ENCODE data around the gene XRCC1. TPM values are rescaled to one million over a fixed set of nuclear protein-coding genes. Genes with fewer than 3 reads are reported as not detected.

Gene XRCC1
- total RNA-seq, 6 experiments from 2014 or later: 5.5 to 8.4 (median 7.5) TPM

GRCh38 chr19:43507880-43508279 lies 67.4 kb downstream of the XRCC1 start:
- no CpG with 5 or more reads among the region's 2 CpGs for WGBS (ENCODE audit: insufficient coverage, low coverage, low lambda C conversion rate, missing lambda C conversion rate)

GRCh38 chr19:43506629-43507028 lies 68.7 kb downstream of the XRCC1 start:
- 75% methylated on average over 3 of the region's 5 CpGs for WGBS (ENCODE audit: insufficient coverage, low coverage, low lambda C conversion rate, missing lambda C conversion rate)
- no peak overlapping the region for H3K27ac ChIP-seq
- intact Hi-C loops (cut with DNase I): no loop called here
- H3K9me3 ChIP-seq: no peaks in the 10 kb centered on the region
- no peak for DNase-seq
- no peak for ATAC-seq
- H3K4me1 ChIP-seq: peaks cover 0 to 23% (median 5%) of the 10 kb centered on the region in 4 donors
- no peaks in the 10 kb centered on the region for H3K27me3 ChIP-seq
- peaks cover 0 to 30% (median 6%) of the 10 kb centered on the region in 4 donors for H3K36me3 ChIP-seq
- TF ChIP-seq POLR2A (IDR thresholded peaks at IDR 0.05) (no peak), CTCF (IDR thresholded peaks at IDR 0.05) (no peak)
- no peak overlapping the region for H3K4me3 ChIP-seq

More at GRCh38 chr19:43507880-43508279, 67.4 kb downstream of the XRCC1 start:
- ATAC-seq: no peak
- no peak for DNase-seq
- Histone ChIP-seq H3K4me1 (peaks cover 0 to 18% (median 2%) of the 10 kb centered on the region in 4 donors), H3K9me3 (no peaks in the 10 kb centered on the region), H3K36me3 (peaks cover 0 to 30% (median 6%) of the 10 kb centered on the region in 4 donors), H3K27me3 (no peaks in the 10 kb centered on the region), H3K27ac (no peak overlapping the region), H3K4me3 (no peak overlapping the region)
- intact Hi-C loops (cut with DNase I): no loop called here
- TF ChIP-seq CTCF (IDR thresholded peaks at IDR 0.05) (no peak), POLR2A (IDR thresholded peaks at IDR 0.05) (no peak)

- H3K4me1 ChIP-seq: peaks cover 0 to 23% (median 5%) of the 10 kb centered on the region in 4 donors
- no peak overlapping the region for H3K27ac ChIP-seq
- no peaks in the 10 kb centered on the region for H3K27me3 ChIP-seq
- DNase-seq (no peak), ATAC-seq (no peak)
- WGBS (ENCODE audit: insufficient coverage, low coverage, low lambda C conversion rate, missing lambda C conversion rate): 91% methylated on average over 4 of the region's 5 CpGs
- H3K36me3 ChIP-seq: peaks cover 0 to 26% (median 6%) of the 10 kb centered on the region in 4 donors
- intact Hi-C loops (cut with DNase I): no loop called here
- TF ChIP-seq CTCF (IDR thresholded peaks at IDR 0.05): no peak
- TF ChIP-seq POLR2A (IDR thresholded peaks at IDR 0.05): no peak
- no peak overlapping the region for H3K4me3 ChIP-seq
- H3K9me3 ChIP-seq: no peaks in the 10 kb centered on the region
Observed at GRCh38 chr19:43505941-43506340, 69.4 kb downstream of the XRCC1 start.

GRCh38 chr19:43505186-43505456 lies 70.2 kb downstream of the XRCC1 start:
- TF ChIP-seq CTCF (IDR thresholded peaks at IDR 0.05): no peak
- TF ChIP-seq POLR2A (IDR thresholded peaks at IDR 0.05): no peak
- no peak overlapping the region for H3K4me3 ChIP-seq
- ATAC-seq (no peak), DNase-seq (no peak)
- H3K4me1 ChIP-seq: peaks cover 0 to 27% (median 6%) of the 10 kb centered on the region in 4 donors
- no peaks in the 10 kb centered on the region for H3K27me3 ChIP-seq
- H3K9me3 ChIP-seq: no peaks in the 10 kb centered on the region
- peak overlapping the region in 1 of 3 donors; percentile 78 for H3K27ac ChIP-seq
- 52% methylated on average over 3 of the region's 3 CpGs for WGBS (ENCODE audit: insufficient coverage, low coverage, low lambda C conversion rate, missing lambda C conversion rate)
- intact Hi-C loops (cut with DNase I): no loop called here
- peaks cover 0 to 18% (median 6%) of the 10 kb centered on the region in 4 donors for H3K36me3 ChIP-seq

Measured in right lobe of liver (tissue), 6 donors.